HG02840 (cell line): ENCODE results near the gene CERS1.

Experiments
- ATAC-seq: cut with Tn5 transposase; IDR thresholded peaks from one replicate; pipeline ENCODE4 v1.9.1; 2021; ENCODE audit warnings: mild to moderate bottlenecking, moderate library complexity, moderate number of reproducible peaks; ENCODE audit not compliant: unreplicated experiment, low FRiP score

The CERS1 gene

GRCh38 chr19:18878058-18878797, 17.7 kb downstream of the CERS1 start:
- no peak for ATAC-seq

- ATAC-seq: no peak
Measured at GRCh38 chr19:18876865-18877264, 19.1 kb downstream of the CERS1 start.

GRCh38 chr19:18875726-18876125, 20.2 kb downstream of the CERS1 start:
- no peak for ATAC-seq

GRCh38 chr19:18871543-18871942, 24.4 kb downstream of the CERS1 start:
- no peak for ATAC-seq

- no peak for ATAC-seq
Measured at GRCh38 chr19:18870531-18871172, 25.3 kb downstream of the CERS1 start.

- ATAC-seq: no peak
Measured at GRCh38 chr19:18869781-18870530, 26.0 kb downstream of the CERS1 start.

- no peak for ATAC-seq
Measured at GRCh38 chr19:18869023-18869618, 26.8 kb downstream of the CERS1 start.

GRCh38 chr19:18868380-18869022, 27.5 kb downstream of the CERS1 start:
- ATAC-seq: no peak

GRCh38 chr19:18867751-18868150, 28.2 kb downstream of the CERS1 start:
- no peak for ATAC-seq

- no peak for ATAC-seq
Measured at GRCh38 chr19:18867199-18867598, 28.8 kb downstream of the CERS1 start.

GRCh38 chr19:18866800-18867123, 29.2 kb downstream of the CERS1 start:
- ATAC-seq: no peak

- ATAC-seq: no peak
Measured at GRCh38 chr19:18865973-18866799, 29.8 kb downstream of the CERS1 start.

GRCh38 chr19:18865106-18865972, 30.6 kb downstream of the CERS1 start:
- no peak for ATAC-seq

GRCh38 chr19:18863843-18864362, 32.1 kb downstream of the CERS1 start:
- ATAC-seq: no peak

GRCh38 chr19:18862976-18863842, 32.7 kb downstream of the CERS1 start:
- ATAC-seq: no peak

GRCh38 chr19:18861917-18862316, 34.0 kb downstream of the CERS1 start:
- no peak for ATAC-seq

- ATAC-seq: no peak
Measured at GRCh38 chr19:18861235-18861634, 34.7 kb downstream of the CERS1 start.

GRCh38 chr19:18860725-18861124, 35.2 kb downstream of the CERS1 start:
- no peak for ATAC-seq
